DND-41 (cell line): ENCODE results near the gene AGAP1.

ENCODE experiments used
- EZH2 ChIP-seq: IDR thresholded peaks from 3 replicates; pipeline ENCODE4 v1.6.1; 2012; ENCODE audit warnings: borderline replicate concordance, low read depth, mild to moderate bottlenecking, moderate library complexity, low read length, inconsistent platforms; ENCODE audit not compliant: severe bottlenecking
- TF ChIP-seq, protein P1 (sequence below): IDR thresholded peaks from 2 replicates; pipeline ENCODE4 v1.5.1; 2012; ENCODE audit warnings: borderline replicate concordance, low read length, moderate library complexity, mild to moderate bottlenecking; ENCODE audit not compliant: poor library complexity, severe bottlenecking; ENCODE audit errors: extremely low read depth

GRCh38 chr2:235532307-235532706 is 38.5 kb downstream of the AGAP1 start:
- TF ChIP-seq, protein P1, sequence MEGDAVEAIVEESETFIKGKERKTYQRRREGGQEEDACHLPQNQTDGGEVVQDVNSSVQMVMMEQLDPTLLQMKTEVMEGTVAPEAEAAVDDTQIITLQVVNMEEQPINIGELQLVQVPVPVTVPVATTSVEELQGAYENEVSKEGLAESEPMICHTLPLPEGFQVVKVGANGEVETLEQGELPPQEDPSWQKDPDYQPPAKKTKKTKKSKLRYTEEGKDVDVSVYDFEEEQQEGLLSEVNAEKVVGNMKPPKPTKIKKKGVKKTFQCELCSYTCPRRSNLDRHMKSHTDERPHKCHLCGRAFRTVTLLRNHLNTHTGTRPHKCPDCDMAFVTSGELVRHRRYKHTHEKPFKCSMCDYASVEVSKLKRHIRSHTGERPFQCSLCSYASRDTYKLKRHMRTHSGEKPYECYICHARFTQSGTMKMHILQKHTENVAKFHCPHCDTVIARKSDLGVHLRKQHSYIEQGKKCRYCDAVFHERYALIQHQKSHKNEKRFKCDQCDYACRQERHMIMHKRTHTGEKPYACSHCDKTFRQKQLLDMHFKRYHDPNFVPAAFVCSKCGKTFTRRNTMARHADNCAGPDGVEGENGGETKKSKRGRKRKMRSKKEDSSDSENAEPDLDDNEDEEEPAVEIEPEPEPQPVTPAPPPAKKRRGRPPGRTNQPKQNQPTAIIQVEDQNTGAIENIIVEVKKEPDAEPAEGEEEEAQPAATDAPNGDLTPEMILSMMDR, result no peak
- TF ChIP-seq EZH2, result no peak
